Left lung (tissue), 10 donors: Measurements from ENCODE around the gene CES4A. TPM values are rescaled to one million over a fixed set of nuclear protein-coding genes. Genes with fewer than 3 reads are reported as not detected.
"Not testable (repeated sequence)": the region's sequence is repeated elsewhere in the genome, so short reads cannot be mapped to it uniquely, and the experiment has no call there.

Source experiments
- ATAC-seq: fragments of 200-7000 bp; cut with Tn5 transposase; one replicate; pipeline ENCODE4 v1.9.1; 2020; ENCODE audit warnings: moderate library complexity
- DNase-seq, 4 donors: peaks; one replicate each; pipeline ENCODE4 v3.0.0-alpha.2; 2013 to 2020
- H3K27ac ChIP-seq, 2 donors: fragments of 200-600 bp; sonication (generic) in 1 of 2; one replicate each; pipeline versions ENCODE4 v1.5.0 to v1.8.0; 2020 to 2021
- H3K27me3 ChIP-seq, 2 donors: fragments of 200-600 bp; sonication (generic) in 1 of 2; one replicate each; pipeline versions ENCODE4 v1.5.0 to v1.8.0; 2020 to 2021
- H3K36me3 ChIP-seq, 2 donors: fragments of 200-600 bp; sonication (generic) in 1 of 2; one replicate each; pipeline versions ENCODE4 v1.5.0 to v1.8.0; 2020 to 2021
- H3K4me1 ChIP-seq, 2 donors: fragments of 200-600 bp; one replicate each; pipeline ENCODE4 v1.8.0; 2021
- H3K4me3 ChIP-seq, 2 donors: fragments of 200-600 bp; sonication (generic) in 1 of 2; one replicate each; pipeline versions ENCODE4 v1.5.0 to v1.8.0; 2020 to 2021; ENCODE audit warnings: mild to moderate bottlenecking in 1 of 2
- H3K9me3 ChIP-seq, 2 donors: fragments of 200-600 bp; sonication (generic) in 1 of 2; one replicate each; pipeline versions ENCODE4 v1.5.0 to v1.8.0; 2020 to 2021
- CTCF ChIP-seq, 2 donors: fragments of 200-600 bp; sonication (generic) in 1 of 2; IDR thresholded peaks; one replicate each; pipeline versions ENCODE4 v1.5.0 to v1.8.0; 2021; ENCODE audit warnings: antibody characterized with exemption in 2 of 2
- intact Hi-C, 2 donors: fragments of 100-400 bp; cut with DNase I; formaldehyde crosslinking; loops; one replicate each; pipeline versions ENCODE4 v1.11.2 to v1.14.2; 2022
- polyA plus RNA-seq, 6 donors: library from polyadenylated mRNA; unstranded; fragments of 120-200 nt; gene quantifications; one replicate each; pipeline ENCODE4 v1.2.1, GENCODE V29; 2013; ENCODE audit not compliant: insufficient read length in 6 of 6
- total RNA-seq, 2 donors: library from RNA; stranded (reverse); fragmentation: NEBNext Ultra II Directional; extraction: Animal tissue kit (Norgen Biotek cat#: 25700); gene quantifications; one replicate each; pipeline ENCODE4 v1.2.1, GENCODE V29; 2021
- donor health status: DM: no; HTN: yes; CAD: no.
- donor health status: DM: no; HTN: no; CAD: no.

CES4A gene
- total and polyA plus RNA-seq, 8 donors = 6.1 to 14.3 (median 8.0) TPM

- Histone ChIP-seq H3K9me3 (no peaks in the 10 kb centered on the region), H3K4me3 (no peak overlapping the region), H3K27me3 (peaks cover 1 to 11% of the 10 kb centered on the region in 2 donors), H3K27ac (no peak overlapping the region), H3K36me3 (peaks cover 0 to 59% of the 10 kb centered on the region in 2 donors), H3K4me1 (peaks cover 3 to 15% of the 10 kb centered on the region in 2 donors)
- no peak for TF ChIP-seq CTCF (IDR thresholded peaks at IDR 0.05)
- peak in 1 of 4 donors; percentile 55 for DNase-seq
- intact Hi-C loops = no loop called here
- ATAC-seq = no peak
Observed at GRCh38 chr16:66943426-66944053, 44.8 kb upstream of the CES4A start.

GRCh38 chr16:66944054-66944441, 44.3 kb upstream of the CES4A start:
- ATAC-seq = no peak
- Histone ChIP-seq H3K27me3 (peaks cover 6 to 16% of the 10 kb centered on the region in 2 donors), H3K4me1 (peaks cover 5 to 20% of the 10 kb centered on the region in 2 donors), H3K4me3 (no peak overlapping the region), H3K27ac (no peak overlapping the region), H3K36me3 (peaks cover 0 to 54% of the 10 kb centered on the region in 2 donors), H3K9me3 (no peaks in the 10 kb centered on the region)
- intact Hi-C loops = no loop called here
- DNase-seq = no peak
- no peak for TF ChIP-seq CTCF (IDR thresholded peaks at IDR 0.05)

- H3K27ac ChIP-seq, H3K4me3 ChIP-seq, ATAC-seq, H3K9me3 ChIP-seq, intact Hi-C loops: not testable (repeated sequence)
- Histone ChIP-seq H3K36me3 (peaks cover 0 to 45% of the 10 kb centered on the region in 2 donors), H3K27me3 (peaks cover 9 to 25% of the 10 kb centered on the region in 2 donors), H3K4me1 (peaks cover 5 to 22% of the 10 kb centered on the region in 2 donors)
- peak in 1 of 4 donors; percentile 28 for DNase-seq
Observed at GRCh38 chr16:66944971-66945370, 43.4 kb upstream of the CES4A start.

- intact Hi-C loops = no loop called here
- peaks cover 5 to 22% of the 10 kb centered on the region in 2 donors for H3K4me1 ChIP-seq
Observed at GRCh38 chr16:66945939-66946338, 42.5 kb upstream of the CES4A start.

GRCh38 chr16:66946541-66946940, 41.8 kb upstream of the CES4A start:
- ATAC-seq = no peak
- no peak overlapping the region for H3K27ac ChIP-seq
- H3K4me1 ChIP-seq = peaks cover 5 to 22% of the 10 kb centered on the region in 2 donors
- no peak for TF ChIP-seq CTCF (IDR thresholded peaks at IDR 0.05)
- DNase-seq = peak in 1 of 4 donors; percentile 23
- peaks cover 0 to 29% of the 10 kb centered on the region in 2 donors for H3K36me3 ChIP-seq
- intact Hi-C loops = no loop called here
- H3K27me3 ChIP-seq = peaks cover 9 to 39% of the 10 kb centered on the region in 2 donors
- no peaks in the 10 kb centered on the region for H3K9me3 ChIP-seq
- H3K4me3 ChIP-seq = no peak overlapping the region

More at GRCh38 chr16:66945939-66946338, 42.5 kb upstream of the CES4A start:
- H3K9me3 ChIP-seq = no peaks in the 10 kb centered on the region
- ATAC-seq = no peak
- peak in 1 of 4 donors; percentile 3 for DNase-seq
- no peak overlapping the region for H3K27ac ChIP-seq
- TF ChIP-seq CTCF (IDR thresholded peaks at IDR 0.05) = no peak
- no peak overlapping the region for H3K4me3 ChIP-seq
- peaks cover 9 to 33% of the 10 kb centered on the region in 2 donors for H3K27me3 ChIP-seq
- peaks cover 0 to 35% of the 10 kb centered on the region in 2 donors for H3K36me3 ChIP-seq

GRCh38 chr16:66946974-66947301, 41.5 kb upstream of the CES4A start:
- ATAC-seq (no peak), DNase-seq (no peak)
- no peak for TF ChIP-seq CTCF (IDR thresholded peaks at IDR 0.05)
- peaks cover 0 to 25% of the 10 kb centered on the region in 2 donors for H3K36me3 ChIP-seq
- H3K27ac ChIP-seq = no peak overlapping the region
- no peak overlapping the region for H3K4me3 ChIP-seq
- peaks cover 9 to 43% of the 10 kb centered on the region in 2 donors for H3K27me3 ChIP-seq
- intact Hi-C loops = no loop called here
- peaks cover 5 to 22% of the 10 kb centered on the region in 2 donors for H3K4me1 ChIP-seq
- H3K9me3 ChIP-seq = no peaks in the 10 kb centered on the region
